ENCODE results near the gene RFWD3.

The RFWD3 gene

DNA sequence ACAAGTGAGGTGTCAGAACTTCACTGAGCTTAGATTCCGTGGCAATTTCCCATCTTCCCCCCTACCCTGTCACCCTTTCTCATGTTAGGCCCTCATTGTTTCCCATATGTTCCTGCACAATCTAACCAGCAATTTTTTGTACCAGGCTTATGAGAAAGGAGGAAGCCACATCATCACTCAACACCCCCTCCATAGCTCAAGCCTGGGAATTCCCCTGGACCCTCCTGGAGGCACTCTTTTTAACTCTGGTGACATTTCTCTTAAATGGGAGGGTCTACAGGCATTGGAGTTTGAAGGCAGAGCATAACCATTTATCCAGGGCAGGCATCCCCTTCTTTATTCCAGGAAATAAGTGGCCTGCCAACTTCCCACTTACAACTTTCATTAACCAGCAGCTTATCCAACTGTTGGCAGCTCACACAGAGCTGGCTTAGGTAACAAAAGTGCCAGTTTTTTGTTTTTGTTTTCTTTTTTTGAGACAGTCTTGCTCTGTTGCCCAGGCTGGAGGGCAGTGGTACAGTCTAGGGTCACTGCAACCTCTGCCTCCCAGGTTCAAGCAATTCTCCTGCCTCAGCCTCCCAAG is 49.4 kb downstream of the RFWD3 start:
- FAIRE-seq: no peak

- no peak for FAIRE-seq
Measured at GRCh38 chr16:74611721-74612120, 55.0 kb downstream of the RFWD3 start.

GRCh38 chr16:74608944-74609343 is 57.7 kb downstream of the RFWD3 start:
- FAIRE-seq: no peak

- FAIRE-seq: no peak
Measured at GRCh38 chr16:74608381-74608780, 58.3 kb downstream of the RFWD3 start.

DNA sequence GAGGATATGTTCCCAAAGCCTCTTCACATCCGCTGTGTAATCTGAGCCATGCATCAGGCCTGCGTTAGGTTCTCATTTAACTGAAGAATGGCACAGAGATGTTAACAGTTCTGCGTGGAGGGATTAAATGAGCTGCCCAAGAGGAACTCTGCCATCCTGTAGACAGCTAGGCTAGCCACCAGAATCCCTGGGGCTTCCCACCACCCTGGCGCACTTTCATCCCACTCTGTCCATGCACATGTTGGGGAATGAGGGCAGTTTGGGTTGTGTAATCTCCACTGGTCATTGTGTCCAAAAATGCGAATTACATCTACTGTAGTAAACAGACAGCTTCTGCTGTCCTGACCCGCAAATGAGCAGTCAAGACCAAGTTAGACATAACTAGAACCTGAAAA is 58.7 kb downstream of the RFWD3 start:
- no peak for FAIRE-seq

- no peak for FAIRE-seq
Measured at GRCh38 chr16:74607310-74607961, 59.2 kb downstream of the RFWD3 start.

DNA sequence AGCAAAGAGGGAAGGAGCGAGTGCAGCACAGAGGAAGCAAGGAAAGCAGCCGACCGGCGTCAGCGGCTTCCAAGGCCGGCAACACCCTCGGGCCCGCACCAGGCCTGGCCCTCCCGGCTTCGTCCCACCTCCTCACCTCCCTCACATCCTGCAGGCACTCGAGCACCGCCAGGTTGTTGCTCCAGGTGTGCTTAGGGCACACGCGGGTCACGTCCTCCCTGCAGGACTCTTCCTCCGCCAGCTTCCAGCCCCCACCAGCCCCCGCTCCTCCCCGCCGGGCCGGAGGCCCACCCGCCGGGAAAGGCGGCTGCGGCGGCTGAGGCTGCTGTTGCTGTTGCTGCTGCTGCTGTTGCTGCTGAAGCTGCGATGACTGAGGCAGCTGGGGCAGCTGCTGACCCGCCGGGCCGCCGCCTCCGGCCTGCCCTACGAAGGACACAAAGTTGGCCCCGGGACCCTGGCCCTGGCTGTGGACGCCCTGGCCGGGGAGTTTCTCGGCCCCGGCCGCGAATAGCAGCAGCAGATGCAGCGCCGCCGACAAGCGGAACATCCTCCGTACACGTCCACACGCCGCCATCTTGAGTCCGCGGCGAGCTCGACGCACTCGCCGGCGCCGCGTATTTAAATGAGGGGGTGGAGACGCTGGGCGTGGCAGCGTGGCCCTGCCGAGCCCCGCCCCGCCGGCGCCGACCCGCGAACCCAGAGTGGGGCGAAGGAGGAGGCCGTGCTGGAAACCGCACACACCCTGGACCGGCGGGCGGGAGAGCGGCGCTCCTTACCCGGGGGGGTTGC is 60.0 kb downstream of the RFWD3 start, which contains the start of gene GLG1:
GLG1 (minus strand) TSS at position 594 of the 789 bp plus-strand sequence; CDS start at position 574, 20 bp downstream.
- FAIRE-seq: no peak

DNA sequence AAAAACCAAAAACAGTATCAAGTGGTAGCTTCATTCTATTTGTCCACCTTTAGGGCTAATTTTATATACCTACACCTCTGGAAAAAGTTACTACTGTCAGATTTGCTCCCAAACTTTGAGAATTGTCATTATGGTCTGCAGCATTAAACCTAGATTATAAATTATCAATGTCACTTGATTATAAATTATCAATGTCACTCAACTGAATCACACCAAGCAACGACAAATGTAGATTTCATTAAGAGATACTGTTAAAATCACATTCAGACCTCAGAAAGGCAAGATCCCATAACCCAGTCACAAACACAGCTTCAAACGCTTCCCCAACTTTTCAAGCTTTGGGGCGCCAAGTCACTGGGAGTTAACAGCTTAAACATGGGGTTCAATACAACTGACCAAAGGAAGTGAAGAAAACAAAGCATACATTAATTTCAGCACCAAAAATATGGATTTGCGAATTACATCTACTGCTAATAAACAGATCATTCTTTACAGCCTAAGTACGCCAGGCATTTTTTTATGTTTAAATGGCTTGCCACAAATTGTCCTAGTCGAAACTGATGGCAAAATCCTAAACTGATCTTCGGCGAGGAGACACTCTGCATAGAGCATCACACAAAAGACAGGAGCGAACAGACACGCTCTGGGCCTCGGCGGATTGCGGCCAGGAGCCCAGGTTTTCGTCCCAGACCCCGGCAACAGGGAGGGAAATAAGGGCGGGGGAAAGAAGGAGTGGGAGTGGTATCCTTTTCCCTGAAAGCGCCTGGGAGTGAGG is 60.7 kb downstream of the RFWD3 start:
- FAIRE-seq: no peak

DNA sequence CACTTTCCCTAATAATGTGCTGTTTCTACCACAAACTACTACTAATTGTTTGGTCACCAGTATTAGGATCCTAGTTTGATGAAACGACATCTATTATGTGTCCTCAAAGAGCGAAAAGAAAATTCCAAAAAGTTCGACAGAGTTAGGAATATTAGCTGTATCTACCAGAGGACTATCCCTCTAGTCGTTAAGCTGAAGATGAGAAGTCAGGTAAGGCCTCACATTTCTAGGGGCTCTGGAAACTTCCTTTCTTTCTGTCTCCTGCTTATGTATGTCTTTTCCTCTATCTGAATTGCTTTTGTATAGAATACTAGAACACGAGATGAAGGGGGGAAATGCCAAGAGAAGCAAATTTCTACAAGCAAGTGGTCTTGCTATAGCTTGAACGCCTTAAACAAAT is 61.3 kb downstream of the RFWD3 start:
- FAIRE-seq: no peak

DNA sequence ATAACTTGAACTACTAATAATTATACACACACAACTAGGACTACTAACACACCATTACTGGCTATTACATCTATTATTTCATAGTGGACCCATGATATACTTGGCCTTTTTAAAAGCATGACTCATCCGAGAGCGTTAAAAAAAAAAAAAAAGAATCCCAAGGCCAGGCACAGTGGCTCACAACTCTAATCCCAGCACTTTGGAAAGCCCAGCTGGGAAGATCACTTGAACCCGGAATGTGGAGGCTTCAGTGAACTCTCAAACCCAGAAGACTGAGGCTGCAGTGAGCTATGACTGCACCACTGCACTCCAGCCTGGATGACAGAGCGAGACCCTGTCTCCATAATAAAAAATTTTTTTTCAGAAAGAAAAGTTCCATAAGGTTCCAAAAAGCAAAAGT is 62.8 kb downstream of the RFWD3 start:
- no peak for FAIRE-seq

- FAIRE-seq: no peak
Measured at GRCh38 chr16:74601126-74601871, 65.4 kb downstream of the RFWD3 start.

GRCh38 chr16:74596586-74596985 is 70.1 kb downstream of the RFWD3 start:
- FAIRE-seq: no peak

DNA sequence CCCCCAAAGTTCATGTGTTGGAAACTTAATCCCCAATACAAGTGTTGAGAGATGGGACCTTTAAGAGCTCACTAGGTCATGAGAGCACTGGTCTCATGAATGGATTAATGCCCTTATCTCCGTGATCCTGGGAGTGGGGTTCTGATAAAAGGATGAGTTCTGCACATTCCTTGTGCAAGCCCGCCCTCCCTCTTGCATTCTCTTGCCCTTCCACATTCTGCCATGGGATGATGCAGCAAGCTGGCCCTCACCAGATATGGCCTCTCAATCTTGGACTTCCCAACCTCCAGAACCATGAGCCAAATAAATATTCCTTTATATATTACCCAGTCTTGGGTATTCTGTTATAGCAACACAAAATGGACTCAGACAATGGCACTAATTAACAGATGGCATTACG is 73.8 kb downstream of the RFWD3 start:
- no peak for FAIRE-seq

GRCh38 chr16:74591876-74592650 is 74.6 kb downstream of the RFWD3 start:
- no peak for FAIRE-seq

GRCh38 chr16:74586948-74587347 is 79.7 kb downstream of the RFWD3 start:
- FAIRE-seq: no peak

- no peak for FAIRE-seq
Measured at GRCh38 chr16:74585846-74586443, 80.7 kb downstream of the RFWD3 start.

DNA sequence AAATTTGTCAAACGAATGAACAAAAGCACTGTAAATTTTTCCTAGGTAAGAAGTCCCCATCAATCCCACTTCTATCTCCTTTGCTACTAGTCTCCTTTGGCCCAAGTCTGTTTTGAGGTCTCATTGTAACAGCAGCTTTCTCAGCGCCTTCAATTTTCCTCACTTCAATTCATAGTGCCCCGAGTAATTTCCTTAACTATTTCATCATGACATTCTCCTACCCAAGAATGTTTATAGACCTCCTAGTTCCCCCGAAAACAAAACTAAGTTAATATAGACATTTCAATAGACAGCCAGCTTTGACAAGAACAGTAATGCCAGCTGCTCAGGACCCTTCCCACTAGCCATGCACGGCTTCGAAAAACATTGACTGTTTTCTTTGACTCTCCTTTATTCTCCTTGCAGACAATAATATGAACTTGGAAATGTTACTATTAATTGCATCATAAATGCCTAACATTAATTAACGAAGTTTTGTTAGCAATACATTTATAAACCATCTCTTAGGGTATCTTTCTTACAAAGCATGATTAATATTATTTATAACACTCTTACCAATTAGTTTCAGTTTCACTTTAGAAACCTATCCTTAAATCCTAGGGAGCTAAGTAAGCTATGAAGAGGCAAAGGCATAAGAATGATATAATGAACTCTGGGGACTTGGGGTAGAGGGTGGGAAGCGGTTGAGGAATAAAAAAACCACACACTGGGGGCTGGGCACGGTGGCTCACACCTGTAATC is 82.6 kb downstream of the RFWD3 start:
- FAIRE-seq: no peak

DNA sequence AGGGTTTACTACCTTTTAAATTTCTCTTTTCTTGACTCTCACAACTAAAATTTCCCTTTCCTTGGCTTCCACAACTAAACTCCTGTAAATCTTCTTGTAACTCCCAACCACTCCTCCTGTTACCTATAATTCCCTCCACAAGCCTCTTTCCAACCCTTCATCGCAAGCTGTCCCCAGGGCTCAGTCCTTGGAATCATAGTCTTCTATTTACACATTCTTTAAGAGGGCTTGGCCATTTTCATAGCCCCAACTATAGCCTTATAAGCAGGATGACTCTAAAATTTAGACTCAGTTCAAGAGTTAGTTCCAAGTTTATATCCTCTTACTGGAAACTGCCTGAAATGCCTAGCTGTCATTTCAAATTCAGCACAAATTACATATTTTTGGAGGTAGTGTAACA is 83.7 kb downstream of the RFWD3 start:
- FAIRE-seq: no peak

DNA sequence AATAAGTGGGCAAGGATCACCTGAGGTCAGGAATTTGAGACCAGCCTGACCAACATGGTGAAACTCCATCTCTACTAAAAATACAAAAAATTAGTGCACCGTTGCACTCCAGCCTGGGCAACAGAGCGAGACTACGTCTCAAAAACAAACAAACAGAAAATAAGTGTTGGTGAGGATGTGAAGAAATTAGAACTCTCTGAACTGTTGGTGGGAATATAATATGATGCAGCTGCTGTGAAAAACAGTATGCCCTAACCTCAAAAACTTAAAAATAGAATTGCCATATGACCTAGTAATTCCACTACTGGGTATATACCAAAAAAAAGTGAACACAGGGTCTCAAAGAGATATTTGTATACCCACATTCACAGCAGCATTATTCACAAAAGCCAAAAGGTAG is 85.8 kb downstream of the RFWD3 start:
- FAIRE-seq: no peak

GRCh38 chr16:74578838-74579237 is 87.8 kb downstream of the RFWD3 start:
- no peak for FAIRE-seq

DNA sequence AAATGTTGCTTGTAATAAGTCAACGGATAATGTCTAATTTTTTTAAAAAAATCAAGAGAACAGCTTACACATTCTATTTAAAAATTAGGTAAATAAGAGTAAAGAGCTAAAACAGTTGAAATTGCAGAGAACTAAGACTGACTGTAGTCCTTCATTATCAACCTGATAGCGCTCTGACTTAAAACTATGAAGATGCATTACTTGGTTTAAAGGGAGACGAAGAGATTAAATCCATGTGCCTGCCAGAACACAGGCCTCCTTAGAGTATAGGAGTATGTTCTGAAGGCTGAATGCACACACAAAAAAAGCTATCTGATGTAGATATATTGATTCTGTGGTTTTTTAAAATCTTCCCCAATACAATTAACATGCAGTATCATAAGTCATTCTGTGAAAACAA is 88.2 kb downstream of the RFWD3 start:
- no peak for FAIRE-seq

Measured in A204.1 (cell line).